HepG2 (cell line): Measurements from ENCODE around the gene TLE1. TPM values are rescaled to one million over a fixed set of nuclear protein-coding genes. Genes with fewer than 3 reads are reported as not detected.
A peak's percentile ranks its signal among the peaks of the same experiment; 100 is the strongest.

Experiments used
- CC2D1A ChIP-seq: sonication (generic); formaldehyde crosslinking; IDR thresholded peaks from 2 replicates; pipeline ENCODE4 v1.8.1; 2023; ENCODE audit warnings: mild to moderate bottlenecking, missing genetic modification reagents
- ELF1 ChIP-seq: sonication (generic); formaldehyde crosslinking; IDR thresholded peaks from 2 replicates; pipeline ENCODE4 v1.4.0; 2020; ENCODE audit warnings: missing genetic modification reagents
- FOXK2 ChIP-seq: fragments of 450-650 bp; IDR thresholded peaks from 2 replicates; pipeline ENCODE4 v1.6.1; 2016
- HOMEZ ChIP-seq: IDR thresholded peaks from 2 replicates; pipeline ENCODE4 v1.6.1; 2016; ENCODE audit warnings: low read depth
- HOXA7 ChIP-seq: sonication (generic); formaldehyde crosslinking; IDR thresholded peaks from 2 replicates; pipeline ENCODE4 v1.8.1; 2022; ENCODE audit warnings: mild to moderate bottlenecking, missing genetic modification reagents, moderate library complexity
- KAT2B ChIP-seq: fragments of 150-350 bp; IDR thresholded peaks from 2 replicates; pipeline ENCODE4 v1.6.1; 2014; ENCODE audit warnings: low read depth, low read length, borderline replicate concordance
- KDM2A ChIP-seq: sonication (generic); formaldehyde crosslinking; IDR thresholded peaks from 2 replicates; pipeline ENCODE4 v1.4.0; 2020; ENCODE audit warnings: low read depth, missing genetic modification reagents, borderline replicate concordance
- MAF1 ChIP-seq: sonication (generic); formaldehyde crosslinking; IDR thresholded peaks from 2 replicates; pipeline ENCODE4 v1.5.0; 2020; ENCODE audit warnings: missing genetic modification reagents, borderline replicate concordance
- MIER2 ChIP-seq: IDR thresholded peaks from 2 replicates; pipeline ENCODE4 v1.6.1; 2016; ENCODE audit warnings: missing biosample characterization, missing genetic modification reagents
- RARG ChIP-seq: sonication (generic); formaldehyde crosslinking; IDR thresholded peaks from 2 replicates; pipeline ENCODE4 v1.4.0; 2020; ENCODE audit warnings: low read depth, mild to moderate bottlenecking, missing genetic modification reagents
- REL ChIP-seq: sonication (generic); formaldehyde crosslinking; conservative IDR thresholded peaks from 2 replicates; pipeline ENCODE4 v1.8.0; 2022; ENCODE audit warnings: mild to moderate bottlenecking, missing genetic modification reagents, moderate library complexity
- REST ChIP-seq, 2 experiments: IDR thresholded peaks; 2 replicates each; pipeline ENCODE4 v1.6.1; 2011 to 2012; ENCODE audit warnings: low read length in 2 of 2, borderline replicate concordance in 1 of 2, low read depth in 1 of 2, mild to moderate bottlenecking in 1 of 2, moderate library complexity in 1 of 2
- REXO4 ChIP-seq: sonication (generic); formaldehyde crosslinking; IDR thresholded peaks from 2 replicates; pipeline ENCODE4 v1.8.0; 2022; ENCODE audit warnings: missing genetic modification reagents, mild to moderate bottlenecking, borderline replicate concordance
- RXRB ChIP-seq: IDR thresholded peaks from 2 replicates; pipeline ENCODE4 v1.6.1; 2016; ENCODE audit warnings: borderline replicate concordance, missing genetic modification reagents, missing compliant biosample characterization
- ZBTB7A ChIP-seq: sonication (generic); formaldehyde crosslinking; IDR thresholded peaks from 2 replicates; pipeline ENCODE4 v1.8.0; 2022; ENCODE audit warnings: mild to moderate bottlenecking, missing genetic modification reagents
- ZFP37 ChIP-seq: sonication (generic); formaldehyde crosslinking; IDR thresholded peaks from 2 replicates; pipeline ENCODE4 v1.4.0; 2020; ENCODE audit warnings: missing genetic modification reagents, borderline replicate concordance
- ZFP41 ChIP-seq: sonication (generic); formaldehyde crosslinking; IDR thresholded peaks from 2 replicates; pipeline ENCODE4 v1.4.0; 2020; ENCODE audit warnings: mild to moderate bottlenecking, missing genetic modification reagents, borderline replicate concordance
- ZNF530 ChIP-seq: sonication (generic); formaldehyde crosslinking; IDR thresholded peaks from 2 replicates; pipeline ENCODE4 v1.5.0; 2020; ENCODE audit warnings: low read depth, mild to moderate bottlenecking, missing genetic modification reagents
- ZNF749 ChIP-seq: sonication (generic); formaldehyde crosslinking; IDR thresholded peaks from 2 replicates; pipeline ENCODE4 v1.8.0; 2022; ENCODE audit warnings: mild to moderate bottlenecking, missing genetic modification reagents, moderate library complexity, borderline replicate concordance
- ZNF777 ChIP-seq: sonication (generic); formaldehyde crosslinking; IDR thresholded peaks from 2 replicates; pipeline ENCODE4 v1.4.0; 2020; ENCODE audit warnings: missing genetic modification reagents
- polyA plus RNA-seq, 8 experiments: library from polyadenylated mRNA; depleted of rRNA in 3 of 8; stranded (reverse) in 7 of 8; unstranded in 1 of 8; fragments of >200 nt; fragmentation: Illumina TruSeq in 4 of 8; extraction: Trizol in 4 of 8; gene quantifications; 2 replicates each; pipeline versions ENCODE4 v1.2.1 to v1.2.3, GENCODE V29; 2011 to 2016; ENCODE audit warnings: low read depth in 4 of 8, missing spikeins in 1 of 8, mixed read lengths in 1 of 8; ENCODE audit not compliant: insufficient read depth in 1 of 8
- total RNA-seq, 5 experiments: library from RNA; depleted of rRNA; stranded (reverse); fragments of >200 nt; fragmentation: Illumina TruSeq; extraction: Trizol; gene quantifications; 2 replicates each; pipeline ENCODE4 v1.2.3, GENCODE V29; 2016; ENCODE audit warnings: low read depth in 1 of 5
- TF ChIP-seq, protein P1 (sequence below): sonication (generic); formaldehyde crosslinking; IDR thresholded peaks from 2 replicates; pipeline ENCODE4 v1.8.0; 2022; ENCODE audit warnings: mild to moderate bottlenecking, missing genetic modification reagents; ENCODE audit not compliant: insufficient replicate concordance
- TF ChIP-seq, protein P2 (sequence below): sonication (generic); formaldehyde crosslinking; IDR thresholded peaks from 2 replicates; pipeline ENCODE4 v1.4.0; 2020; ENCODE audit warnings: mild to moderate bottlenecking, low read depth, missing genetic modification reagents

The TLE1 gene
- total and polyA plus RNA-seq, 2 of the 13 experiments (the other 11 are each of a cell fraction or from before 2014, with no cell fraction given) = 35.9 to 109 TPM

GRCh38 chr9:81535542-81536241 lies 153.7 kb downstream of the TLE1 start (continued):
- TF ChIP-seq, protein P1, sequence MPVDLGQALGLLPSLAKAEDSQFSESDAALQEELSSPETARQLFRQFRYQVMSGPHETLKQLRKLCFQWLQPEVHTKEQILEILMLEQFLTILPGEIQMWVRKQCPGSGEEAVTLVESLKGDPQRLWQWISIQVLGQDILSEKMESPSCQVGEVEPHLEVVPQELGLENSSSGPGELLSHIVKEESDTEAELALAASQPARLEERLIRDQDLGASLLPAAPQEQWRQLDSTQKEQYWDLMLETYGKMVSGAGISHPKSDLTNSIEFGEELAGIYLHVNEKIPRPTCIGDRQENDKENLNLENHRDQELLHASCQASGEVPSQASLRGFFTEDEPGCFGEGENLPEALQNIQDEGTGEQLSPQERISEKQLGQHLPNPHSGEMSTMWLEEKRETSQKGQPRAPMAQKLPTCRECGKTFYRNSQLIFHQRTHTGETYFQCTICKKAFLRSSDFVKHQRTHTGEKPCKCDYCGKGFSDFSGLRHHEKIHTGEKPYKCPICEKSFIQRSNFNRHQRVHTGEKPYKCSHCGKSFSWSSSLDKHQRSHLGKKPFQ (CRISPR knock-in tag) = no peak
- peak; percentile 92 for TF ChIP-seq HOMEZ (CRISPR knock-in tag)
- no peak for TF ChIP-seq RARG (CRISPR knock-in tag)
- TF ChIP-seq KDM2A (CRISPR knock-in tag) = no peak
- TF ChIP-seq ZFP41 (CRISPR knock-in tag) = no peak
- TF ChIP-seq CC2D1A (CRISPR knock-in tag) = no peak
- TF ChIP-seq ELF1 = no peak
- peak; percentile 91 for TF ChIP-seq RXRB (CRISPR knock-in tag)
- TF ChIP-seq REST (IDR thresholded peaks at IDR 0.05; ENCODE audit: borderline replicate concordance in 1 of 2, low read depth in 1 of 2, low read length in 2 of 2) = 0 out of 4 replicates have a peak, but pooled peaks of 1 of the 2 experiments have one; percentile 23
- no peak for TF ChIP-seq ZNF530 (CRISPR knock-in tag)
- TF ChIP-seq REXO4 = no peak
- TF ChIP-seq MIER2 (CRISPR knock-in tag) = peak; percentile 84
- TF ChIP-seq ZBTB7A (CRISPR knock-in tag) = no peak
- TF ChIP-seq ZNF777 (CRISPR knock-in tag) = no peak
- TF ChIP-seq, protein P2, sequence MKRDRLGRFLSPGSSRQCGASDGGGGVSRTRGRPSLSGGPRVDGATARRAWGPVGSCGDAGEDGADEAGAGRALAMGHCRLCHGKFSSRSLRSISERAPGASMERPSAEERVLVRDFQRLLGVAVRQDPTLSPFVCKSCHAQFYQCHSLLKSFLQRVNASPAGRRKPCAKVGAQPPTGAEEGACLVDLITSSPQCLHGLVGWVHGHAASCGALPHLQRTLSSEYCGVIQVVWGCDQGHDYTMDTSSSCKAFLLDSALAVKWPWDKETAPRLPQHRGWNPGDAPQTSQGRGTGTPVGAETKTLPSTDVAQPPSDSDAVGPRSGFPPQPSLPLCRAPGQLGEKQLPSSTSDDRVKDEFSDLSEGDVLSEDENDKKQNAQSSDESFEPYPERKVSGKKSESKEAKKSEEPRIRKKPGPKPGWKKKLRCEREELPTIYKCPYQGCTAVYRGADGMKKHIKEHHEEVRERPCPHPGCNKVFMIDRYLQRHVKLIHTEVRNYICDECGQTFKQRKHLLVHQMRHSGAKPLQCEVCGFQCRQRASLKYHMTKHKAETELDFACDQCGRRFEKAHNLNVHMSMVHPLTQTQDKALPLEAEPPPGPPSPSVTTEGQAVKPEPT (CRISPR knock-in tag) = no peak
- no peak for TF ChIP-seq FOXK2
- no peak for TF ChIP-seq KAT2B
- no peak for TF ChIP-seq ZNF749 (CRISPR knock-in tag)
- no peak for TF ChIP-seq MAF1 (CRISPR knock-in tag)
- no peak for TF ChIP-seq HOXA7 (CRISPR knock-in tag)
- no peak for TF ChIP-seq REL (CRISPR knock-in tag)
- TF ChIP-seq ZFP37 (CRISPR knock-in tag) = no peak
